Choroid plexus epithelial cell (primary cell): ENCODE results near the gene SCN2B.

ENCODE experiments used
- DNase-seq: peaks from one replicate; pipeline ENCODE4 v3.0.0-alpha.2; 2010; ENCODE audit warnings: low read depth
- H3K4me3 ChIP-seq: 2 replicates; pipeline ENCODE4 v1.5.1; 2011; ENCODE audit warnings: low read depth, mild to moderate bottlenecking, control low read depth, low read length, moderate library complexity
- CTCF ChIP-seq: conservative IDR thresholded peaks from 2 replicates; pipeline ENCODE4 v1.5.1; 2011; ENCODE audit warnings: low read depth, mild to moderate bottlenecking, control low read depth, inconsistent platforms, low read length, moderate library complexity

SCN2B gene

GRCh38 chr11:118175993-118176777 is at the start of gene SCN2B:
Gene SCN2B, minus strand, starts transcription at chr11:118176639. Its CDS starts 208 bp downstream, at chr11:118176431.
- DNase-seq: no peak
- H3K4me3 ChIP-seq: no peak within 1 kb of the TSS
- TF ChIP-seq CTCF: no peak

- no peak for DNase-seq
- TF ChIP-seq CTCF: no peak
- no peak within 1 kb of the TSS for H3K4me3 ChIP-seq
Measured at GRCh38 chr11:118224511-118225188, 48.2 kb upstream of the SCN2B start, which contains the start of gene JAML. Gene JAML, minus strand, starts transcription at chr11:118225011. Its CDS starts 10,145 bp downstream, at chr11:118214866.

- H3K4me3 ChIP-seq: no peak overlapping the region
- no peak for DNase-seq
- no peak for TF ChIP-seq CTCF
Measured at GRCh38 chr11:118223992-118224391, 47.6 kb upstream of the SCN2B start.

- H3K4me3 ChIP-seq: no peak overlapping the region
- no peak for TF ChIP-seq CTCF
- DNase-seq: no peak
Measured at GRCh38 chr11:118223570-118223969, 47.1 kb upstream of the SCN2B start.

- H3K4me3 ChIP-seq: no peak overlapping the region
- TF ChIP-seq CTCF: no peak
Measured at GRCh38 chr11:118222437-118222836, 46.0 kb upstream of the SCN2B start.

GRCh38 chr11:118221419-118221818 is 45.0 kb upstream of the SCN2B start:
- no peak for DNase-seq
- no peak overlapping the region for H3K4me3 ChIP-seq
- TF ChIP-seq CTCF: no peak

More at GRCh38 chr11:118222437-118222836, 46.0 kb upstream of the SCN2B start:
- no peak for DNase-seq

- no peak for DNase-seq
- no peak overlapping the region for H3K4me3 ChIP-seq
- no peak for TF ChIP-seq CTCF
Measured at GRCh38 chr11:118219732-118220131, 43.3 kb upstream of the SCN2B start.
